GM18498 (cell line): Measurements from ENCODE around the gene CSTF2.

Experiments used
- ATAC-seq: cut with Tn5 transposase; IDR thresholded peaks from one replicate; pipeline ENCODE4 v1.9.1; 2021; ENCODE audit warnings: mild to moderate bottlenecking, moderate library complexity; ENCODE audit not compliant: unreplicated experiment

The CSTF2 gene

DNA sequence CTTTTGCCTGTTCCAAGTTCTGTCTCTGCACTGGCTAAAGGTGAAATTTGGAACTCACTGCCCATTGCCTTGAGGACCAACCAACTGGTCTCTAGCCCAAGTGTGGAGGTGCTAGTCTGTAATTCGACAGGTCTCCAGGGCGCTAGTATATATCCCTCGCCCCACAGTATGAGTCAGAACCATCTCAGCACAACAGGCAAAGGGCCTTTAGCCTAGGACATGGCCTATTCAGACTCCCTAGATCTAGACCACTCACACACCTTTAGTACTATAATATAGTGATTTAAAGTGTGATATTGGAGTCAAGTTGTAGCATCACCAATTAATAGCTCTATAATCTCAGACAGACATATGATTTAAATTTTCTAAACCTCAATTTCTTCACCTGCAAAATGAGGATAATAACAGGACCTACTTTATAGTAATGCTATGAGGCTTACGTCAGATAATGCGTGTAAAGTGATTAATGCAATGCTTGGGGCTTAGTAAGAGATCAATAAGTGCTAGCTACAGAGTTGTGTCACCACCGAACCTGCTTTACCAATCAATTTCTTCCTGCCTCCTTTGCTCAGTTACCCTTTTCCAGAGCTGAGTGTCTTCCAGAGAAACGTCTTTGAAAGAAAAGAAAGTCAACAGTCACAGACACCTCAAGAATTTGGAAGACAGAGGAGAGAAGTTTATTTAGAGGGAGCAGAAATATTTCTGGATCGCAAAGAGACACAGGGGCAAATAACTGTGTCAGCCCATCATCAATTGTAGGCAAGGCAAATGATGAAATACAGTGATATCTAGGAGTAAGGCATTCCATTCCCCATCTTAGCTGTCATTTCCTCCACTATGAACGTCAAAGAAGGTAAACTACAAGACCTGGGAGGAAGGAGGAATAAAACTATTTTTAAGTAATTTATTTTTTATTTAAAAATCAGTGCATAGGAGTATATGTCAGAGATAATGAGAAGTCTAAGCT, 51.7 kb downstream of the CSTF2 start:
- ATAC-seq: no peak

GRCh38 chrX:100874325-100874724, 54.1 kb downstream of the CSTF2 start, which contains the start of gene NOX1:
Gene NOX1 (minus strand): TSS chrX:100874359. CDS start chrX:100874139, 220 bp downstream.
- no peak for ATAC-seq

DNA sequence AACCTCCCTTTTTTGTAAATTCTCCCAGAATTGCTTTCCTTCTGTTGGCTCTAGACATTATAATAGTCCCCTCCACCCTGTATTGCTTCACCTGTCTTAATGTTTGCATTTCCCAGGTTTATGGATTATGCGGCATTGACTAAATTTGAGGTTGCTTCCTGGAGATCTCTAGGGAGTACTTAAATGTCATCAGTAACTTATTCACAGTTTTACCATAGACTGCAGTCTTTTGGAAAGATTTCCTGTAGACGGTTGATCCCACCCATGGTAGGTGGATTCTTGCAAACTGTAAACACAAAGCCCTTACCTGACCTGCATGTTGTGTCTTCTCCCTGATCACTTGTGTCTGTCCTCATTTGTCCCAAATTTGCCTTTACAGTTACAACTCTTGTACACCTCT, 60.2 kb downstream of the CSTF2 start:
- ATAC-seq: no peak

DNA sequence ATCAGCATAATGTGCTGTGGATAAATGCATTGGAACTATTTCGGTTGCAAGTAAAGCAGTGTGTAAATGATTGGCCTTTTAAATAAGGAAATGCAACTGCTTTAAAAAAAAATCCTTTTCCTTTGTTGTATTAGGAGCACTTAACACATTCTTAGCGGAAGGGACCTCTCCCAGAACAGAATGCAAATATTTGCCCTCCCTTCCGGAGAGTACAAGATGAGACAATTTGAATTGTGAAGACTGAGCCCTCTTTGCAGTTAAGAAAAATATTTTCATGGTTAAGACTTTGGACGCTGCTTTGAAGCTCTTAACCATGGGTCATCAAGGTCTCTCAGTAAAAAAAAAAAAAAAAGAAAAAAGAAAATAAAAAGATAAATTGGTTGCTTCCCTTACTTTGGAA, 63.5 kb downstream of the CSTF2 start:
- ATAC-seq: no peak
